Colonic mucosa (tissue), 4 donors: Measurements from ENCODE around the gene RTP2. TPM values are rescaled to one million over a fixed set of nuclear protein-coding genes. Genes with fewer than 3 reads are reported as not detected.

Experiments used
- DNase-seq: peaks from one replicate; pipeline ENCODE4 v3.0.0-alpha.2; 2020
- H3K27ac ChIP-seq: fragments of 200-600 bp; one replicate; pipeline ENCODE4 v1.8.0; 2021
- H3K27me3 ChIP-seq: fragments of 200-600 bp; one replicate; pipeline ENCODE4 v1.8.0; 2021
- H3K36me3 ChIP-seq: fragments of 200-600 bp; one replicate; pipeline ENCODE4 v1.8.0; 2021
- H3K4me1 ChIP-seq: fragments of 200-600 bp; one replicate; pipeline ENCODE4 v1.8.0; 2021; ENCODE audit warnings: mild to moderate bottlenecking
- H3K4me3 ChIP-seq: fragments of 200-600 bp; one replicate; pipeline ENCODE4 v1.8.0; 2021
- H3K9ac ChIP-seq, 2 donors: one replicate each; pipeline ENCODE4 v1.7.0; 2013; ENCODE audit warnings: control low read depth in 2 of 2, low read depth in 2 of 2, low read length in 2 of 2
- H3K9me3 ChIP-seq: fragments of 200-600 bp; one replicate; pipeline ENCODE4 v1.8.0; 2021
- CTCF ChIP-seq: fragments of 200-600 bp; IDR thresholded peaks from one replicate; pipeline ENCODE4 v1.8.0; 2022; ENCODE audit warnings: antibody characterized with exemption, mild to moderate bottlenecking
- intact Hi-C: fragments of 100-400 bp; cut with DNase I; formaldehyde crosslinking; loops from one replicate; pipeline ENCODE4 v1.14.1; 2022
- total RNA-seq, 2 donors: library from RNA; stranded (reverse); fragmentation: NEBNext Ultra II Directional in 1 of 2; extraction: Animal tissue kit (Norgen Biotek cat#: 25700) in 1 of 2; gene quantifications; one replicate each; pipeline ENCODE4 v1.2.1, GENCODE V29; 2021
- donor health status: healthy.
- donor health status: DM: no; HTN: no; CAD: no.
- donor health status: DM: no; HTN: no; CAD: no.

The RTP2 gene
- total RNA-seq, 2 donors from 2014 or later: not detected

GRCh38 chr3:187698499-187699399 is 3.6 kb downstream of the RTP2 start:
- no peaks in the 10 kb centered on the region for H3K27me3 ChIP-seq
- no peak for TF ChIP-seq CTCF
- H3K9ac ChIP-seq: no peak overlapping the region
- intact Hi-C loops: no loop called here
- no peak overlapping the region for H3K27ac ChIP-seq
- H3K4me3 ChIP-seq: no peak overlapping the region
- H3K36me3 ChIP-seq: no peaks in the 10 kb centered on the region
- no peaks in the 10 kb centered on the region for H3K4me1 ChIP-seq
- no peak for DNase-seq
- no peaks in the 10 kb centered on the region for H3K9me3 ChIP-seq

- TF ChIP-seq CTCF: no peak
- Histone ChIP-seq H3K9ac (no peak overlapping the region), H3K27me3 (no peaks in the 10 kb centered on the region), H3K9me3 (no peaks in the 10 kb centered on the region), H3K4me1 (no peaks in the 10 kb centered on the region), H3K4me3 (no peak overlapping the region), H3K27ac (no peak overlapping the region), H3K36me3 (no peaks in the 10 kb centered on the region)
- intact Hi-C loops: no loop called here
- DNase-seq: no peak
Observed at GRCh38 chr3:187696021-187696420, 6.3 kb downstream of the RTP2 start.

GRCh38 chr3:187695449-187695848 is 6.9 kb downstream of the RTP2 start:
- no peaks in the 10 kb centered on the region for H3K27me3 ChIP-seq
- no peak for TF ChIP-seq CTCF
- no peaks in the 10 kb centered on the region for H3K36me3 ChIP-seq
- H3K27ac ChIP-seq: no peak overlapping the region
- no peaks in the 10 kb centered on the region for H3K9me3 ChIP-seq
- no peak overlapping the region for H3K9ac ChIP-seq
- H3K4me1 ChIP-seq: no peaks in the 10 kb centered on the region
- intact Hi-C loops: no loop called here
- H3K4me3 ChIP-seq: no peak overlapping the region
- no peak for DNase-seq

GRCh38 chr3:187694801-187695200 is 7.6 kb downstream of the RTP2 start:
- TF ChIP-seq CTCF: no peak
- intact Hi-C loops: no loop called here

GRCh38 chr3:187693431-187693830 is 8.9 kb downstream of the RTP2 start:
- H3K36me3 ChIP-seq: no peaks in the 10 kb centered on the region
- no peaks in the 10 kb centered on the region for H3K4me1 ChIP-seq
- TF ChIP-seq CTCF: no peak
- no peaks in the 10 kb centered on the region for H3K9me3 ChIP-seq
- H3K27me3 ChIP-seq: no peaks in the 10 kb centered on the region
- no peak overlapping the region for H3K4me3 ChIP-seq
- no peak overlapping the region for H3K9ac ChIP-seq
- intact Hi-C loops: no loop called here
- H3K27ac ChIP-seq: no peak overlapping the region
- no peak for DNase-seq

More at GRCh38 chr3:187694801-187695200, 7.6 kb downstream of the RTP2 start:
- Histone ChIP-seq H3K4me3 (no peak overlapping the region), H3K9ac (no peak overlapping the region), H3K27ac (no peak overlapping the region), H3K27me3 (no peaks in the 10 kb centered on the region), H3K36me3 (no peaks in the 10 kb centered on the region), H3K9me3 (no peaks in the 10 kb centered on the region), H3K4me1 (no peaks in the 10 kb centered on the region)
- DNase-seq: no peak
